HepG2 (cell line): ENCODE results near the gene MICB. TPM values are rescaled to one million over a fixed set of nuclear protein-coding genes. Genes with fewer than 3 reads are reported as not detected.

ENCODE experiments used
- ADNP ChIP-seq: sonication (generic); formaldehyde crosslinking; IDR thresholded peaks from 2 replicates; pipeline ENCODE4 v1.4.0; 2020; ENCODE audit warnings: missing genetic modification reagents
- BCL6 ChIP-seq: IDR thresholded peaks from 2 replicates; pipeline ENCODE4 v1.6.1; 2016; ENCODE audit warnings: missing genetic modification reagents, missing compliant biosample characterization
- BHLHE40 ChIP-seq: IDR thresholded peaks from 2 replicates; pipeline ENCODE4 v1.6.1; 2011; ENCODE audit warnings: low read length, improper control_type of control experiment
- FOXA1 ChIP-seq, 2 experiments: fragments of 450-650 bp in 1 of 2; sonication (generic) in 1 of 2; formaldehyde crosslinking in 1 of 2; IDR thresholded peaks; 2 replicates each; pipeline versions ENCODE4 v1.4.0 to v1.6.1; 2016 to 2020; ENCODE audit warnings: missing genetic modification reagents in 1 of 2
- HNRNPLL ChIP-seq: fragments of 200-400 bp; formaldehyde crosslinking; IDR thresholded peaks from 2 replicates; pipeline ENCODE4 v1.6.1; 2017; ENCODE audit warnings: mild to moderate bottlenecking, low read depth, low read length; ENCODE audit not compliant: poor library complexity, severe bottlenecking
- IKZF4 ChIP-seq: sonication (generic); formaldehyde crosslinking; IDR thresholded peaks from 2 replicates; pipeline ENCODE4 v1.5.1; 2020; ENCODE audit warnings: borderline replicate concordance, mild to moderate bottlenecking, low read depth, missing genetic modification reagents; ENCODE audit errors: not compliant biosample characterization
- ISL2 ChIP-seq: sonication (generic); formaldehyde crosslinking; IDR thresholded peaks from 2 replicates; pipeline ENCODE4 v1.5.0; 2020; ENCODE audit warnings: missing genetic modification reagents
- KLF13 ChIP-seq: sonication (generic); formaldehyde crosslinking; IDR thresholded peaks from 2 replicates; pipeline ENCODE4 v1.4.0; 2020; ENCODE audit warnings: mild to moderate bottlenecking, missing genetic modification reagents
- MEIS2 ChIP-seq: sonication (generic); formaldehyde crosslinking; IDR thresholded peaks from 2 replicates; pipeline ENCODE4 v1.9.0; 2021; ENCODE audit warnings: mild to moderate bottlenecking, missing genetic modification reagents
- RFX3 ChIP-seq: IDR thresholded peaks from 2 replicates; pipeline ENCODE4 v1.6.1; 2016; ENCODE audit warnings: missing biosample characterization, missing genetic modification reagents
- RNF2 ChIP-seq: fragments of 450-650 bp; conservative IDR thresholded peaks from 2 replicates; pipeline ENCODE4 v1.6.1; 2016; ENCODE audit warnings: low read depth
- RORA ChIP-seq: sonication (generic); formaldehyde crosslinking; IDR thresholded peaks from 2 replicates; pipeline ENCODE4 v1.5.0; 2020; ENCODE audit warnings: mild to moderate bottlenecking, missing genetic modification reagents, moderate library complexity
- SRY ChIP-seq: sonication (generic); formaldehyde crosslinking; IDR thresholded peaks from 2 replicates; pipeline ENCODE4 v1.8.0; 2022; ENCODE audit warnings: mild to moderate bottlenecking, missing genetic modification reagents
- TP53 ChIP-seq: sonication (generic); formaldehyde crosslinking; conservative IDR thresholded peaks from 2 replicates; pipeline ENCODE4 v1.4.0; 2020; ENCODE audit warnings: missing genetic modification reagents
- ZBTB10 ChIP-seq: sonication (generic); formaldehyde crosslinking; IDR thresholded peaks from 2 replicates; pipeline ENCODE4 v1.4.0; 2020; ENCODE audit warnings: missing genetic modification reagents, borderline replicate concordance
- ZNF3 ChIP-seq: IDR thresholded peaks from 2 replicates; pipeline ENCODE4 v1.7.0; 2017; ENCODE audit warnings: inconsistent platforms
- ZNF441 ChIP-seq: sonication (generic); formaldehyde crosslinking; IDR thresholded peaks from 2 replicates; pipeline ENCODE4 v1.7.0; 2021; ENCODE audit warnings: missing genetic modification reagents, borderline replicate concordance
- ZNF703 ChIP-seq: sonication (generic); formaldehyde crosslinking; IDR thresholded peaks from 2 replicates; pipeline ENCODE4 v1.5.1; 2020; ENCODE audit warnings: missing genetic modification reagents, mild to moderate bottlenecking, moderate library complexity, borderline replicate concordance
- ZNF770 ChIP-seq: sonication (generic); formaldehyde crosslinking; IDR thresholded peaks from 2 replicates; pipeline ENCODE4 v1.5.0; 2020; ENCODE audit warnings: mild to moderate bottlenecking, missing genetic modification reagents
- ZNF878 ChIP-seq: sonication (generic); formaldehyde crosslinking; IDR thresholded peaks from 2 replicates; pipeline ENCODE4 v1.8.1; 2023; ENCODE audit warnings: mild to moderate bottlenecking, missing genetic modification reagents, moderate library complexity
- ZSCAN9 ChIP-seq: IDR thresholded peaks from 2 replicates; pipeline ENCODE4 v1.6.1; 2016; ENCODE audit warnings: borderline replicate concordance
- polyA plus RNA-seq, 8 experiments: library from polyadenylated mRNA; depleted of rRNA in 3 of 8; stranded (reverse) in 7 of 8; unstranded in 1 of 8; fragments of >200 nt; fragmentation: Illumina TruSeq in 4 of 8; extraction: Trizol in 4 of 8; gene quantifications; 2 replicates each; pipeline versions ENCODE4 v1.2.1 to v1.2.3, GENCODE V29; 2011 to 2016; ENCODE audit warnings: low read depth in 4 of 8, missing spikeins in 1 of 8, mixed read lengths in 1 of 8; ENCODE audit not compliant: insufficient read depth in 1 of 8
- total RNA-seq, 5 experiments: library from RNA; depleted of rRNA; stranded (reverse); fragments of >200 nt; fragmentation: Illumina TruSeq; extraction: Trizol; gene quantifications; 2 replicates each; pipeline ENCODE4 v1.2.3, GENCODE V29; 2016; ENCODE audit warnings: low read depth in 1 of 5
- TF ChIP-seq, protein P1 (sequence below): sonication (generic); formaldehyde crosslinking; IDR thresholded peaks from 2 replicates; pipeline ENCODE4 v1.8.1; 2023; ENCODE audit warnings: mild to moderate bottlenecking, missing genetic modification reagents, borderline replicate concordance
- TF ChIP-seq, protein P2 (sequence below): sonication (generic); formaldehyde crosslinking; conservative IDR thresholded peaks from 2 replicates; pipeline ENCODE4 v1.4.0; 2020; ENCODE audit warnings: missing genetic modification reagents

Gene MICB
- total and polyA plus RNA-seq, 2 of the 13 experiments (the other 11 are each of a cell fraction or from before 2014, with no cell fraction given): 12.5 to 12.8 TPM

DNA sequence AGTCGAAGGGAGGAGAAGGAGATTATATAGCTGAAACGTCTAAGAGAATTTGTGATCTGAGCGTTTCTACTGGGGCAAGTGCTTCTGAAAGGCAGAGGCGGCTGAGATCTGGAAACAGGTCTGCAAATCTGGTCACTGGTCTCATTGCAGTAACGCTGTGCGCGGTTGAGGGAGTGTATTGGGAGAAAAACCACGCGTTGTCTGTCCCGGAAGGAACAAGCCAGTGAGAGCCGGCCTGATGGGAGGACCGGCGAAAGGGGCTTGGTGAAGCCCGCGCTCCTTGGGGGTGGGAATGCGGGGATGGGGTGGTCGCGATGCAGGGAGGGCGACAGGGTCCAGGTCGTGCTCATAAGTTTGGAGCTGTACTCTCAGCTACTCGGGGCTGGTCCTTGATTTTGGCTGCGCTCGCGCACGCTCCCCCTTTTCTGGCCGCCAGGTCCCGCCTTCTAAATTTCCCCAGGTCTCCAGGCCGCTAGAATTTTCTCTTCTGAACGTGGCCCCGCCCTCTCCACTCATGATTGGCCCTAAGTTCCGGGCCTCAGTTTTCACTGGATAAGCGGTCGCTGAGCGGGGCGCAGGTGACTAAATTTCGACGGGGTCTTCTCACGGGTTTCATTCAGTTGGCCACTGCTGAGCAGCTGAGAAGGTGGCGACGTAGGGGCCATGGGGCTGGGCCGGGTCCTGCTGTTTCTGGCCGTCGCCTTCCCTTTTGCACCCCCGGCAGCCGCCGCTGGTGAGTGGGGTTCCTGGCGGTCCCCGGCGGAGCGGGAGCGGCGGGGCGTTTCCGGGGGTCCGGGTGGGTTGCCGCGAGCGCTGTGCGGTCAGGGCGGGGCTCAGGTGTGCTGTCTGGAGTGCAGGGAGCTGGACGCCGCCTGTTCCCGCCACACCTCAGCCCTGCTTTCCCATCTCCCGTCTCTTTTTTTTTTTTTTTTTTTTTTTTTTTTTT lies at the start of gene MICB (continued):
- TF ChIP-seq KLF13 (CRISPR knock-in tag) (no peak), IKZF4 (CRISPR knock-in tag) (no peak), MEIS2 (CRISPR knock-in tag) (peak; percentile 45; the same call in 1 of the 2 replicates), ZNF3 (no peak), ZNF770 (0 out of 2 replicates have a peak, but pooled peaks have one; percentile 8), RFX3 (CRISPR knock-in tag) (no peak), ZNF703 (CRISPR knock-in tag) (no peak), ZBTB10 (CRISPR knock-in tag) (no peak), ZNF878 (CRISPR knock-in tag) (no peak), HNRNPLL (peak; percentile 49), ZSCAN9 (CRISPR knock-in tag) (no peak), BHLHE40 (0 out of 2 replicates have a peak, but pooled peaks have one; percentile 16), SRY (CRISPR knock-in tag) (peak; percentile 63; the same call in 1 of the 2 replicates), ADNP (CRISPR knock-in tag) (no peak), ISL2 (no peak), RORA (CRISPR knock-in tag) (no peak), TP53 (CRISPR knock-in tag) (no peak), FOXA1 (IDR thresholded peaks at IDR 0.05) (no peak), FOXA1 (CRISPR knock-in tag; IDR thresholded peaks at IDR 0.05) (no peak), BCL6 (CRISPR knock-in tag) (0 out of 2 replicates have a peak, but pooled peaks have one; percentile 14), ZNF441 (no peak; the same call in 1 of the 2 replicates), RNF2 (no peak)
- TF ChIP-seq, protein P1, sequence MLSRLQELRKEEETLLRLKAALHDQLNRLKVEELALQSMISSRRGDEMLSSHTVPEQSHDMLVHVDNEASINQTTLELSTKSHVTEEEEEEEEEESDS (CRISPR knock-in tag): no peak
- TF ChIP-seq, protein P2, sequence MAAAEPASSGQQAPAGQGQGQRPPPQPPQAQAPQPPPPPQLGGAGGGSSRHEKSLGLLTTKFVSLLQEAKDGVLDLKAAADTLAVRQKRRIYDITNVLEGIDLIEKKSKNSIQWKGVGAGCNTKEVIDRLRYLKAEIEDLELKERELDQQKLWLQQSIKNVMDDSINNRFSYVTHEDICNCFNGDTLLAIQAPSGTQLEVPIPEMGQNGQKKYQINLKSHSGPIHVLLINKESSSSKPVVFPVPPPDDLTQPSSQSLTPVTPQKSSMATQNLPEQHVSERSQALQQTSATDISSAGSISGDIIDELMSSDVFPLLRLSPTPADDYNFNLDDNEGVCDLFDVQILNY (CRISPR knock-in tag): peak; percentile 35; the same call in 1 of the 2 replicates
